GM18868 (cell line): Measurements from ENCODE around the gene VAV3.
"Not testable (repeated sequence)": the region's sequence is repeated elsewhere in the genome, so short reads cannot be mapped to it uniquely, and the experiment has no call there.

Source experiments
- ATAC-seq: cut with Tn5 transposase; IDR thresholded peaks from one replicate; pipeline ENCODE4 v1.9.1; 2021; ENCODE audit warnings: mild to moderate bottlenecking, moderate library complexity; ENCODE audit not compliant: unreplicated experiment

The VAV3 gene

GRCh38 chr1:107965110-107965991 lies at the start of gene VAV3:
Gene VAV3 (minus strand): TSS chr1:107965180. CDS start chr1:107964869, 311 bp downstream.
- ATAC-seq = peak; percentile 27

- no peak for ATAC-seq
These were observed 47.6 kb upstream of the VAV3 start for GRCh38 chr1:108012553-108012952.

GRCh38 chr1:108011295-108011694 lies 46.3 kb upstream of the VAV3 start:
- ATAC-seq = peak; percentile 64

GRCh38 chr1:108010581-108010980 lies 45.6 kb upstream of the VAV3 start:
- ATAC-seq = no peak

GRCh38 chr1:108009603-108010195 lies 44.7 kb upstream of the VAV3 start:
- no peak for ATAC-seq

- no peak for ATAC-seq
These were observed 42.6 kb upstream of the VAV3 start for GRCh38 chr1:108007531-108007930.

- no peak for ATAC-seq
These were observed 42.1 kb upstream of the VAV3 start for GRCh38 chr1:108007070-108007469.

GRCh38 chr1:108004919-108005318 lies 39.9 kb upstream of the VAV3 start:
- ATAC-seq = not testable (repeated sequence)

GRCh38 chr1:108000620-108001111 lies 35.7 kb upstream of the VAV3 start:
- no peak for ATAC-seq

GRCh38 chr1:108000184-108000583 lies 35.2 kb upstream of the VAV3 start:
- no peak for ATAC-seq

GRCh38 chr1:107997866-107998265 lies 32.9 kb upstream of the VAV3 start:
- ATAC-seq = no peak

- no peak for ATAC-seq
These were observed 28.9 kb upstream of the VAV3 start for GRCh38 chr1:107993920-107994319.

GRCh38 chr1:107992347-107992746 lies 27.4 kb upstream of the VAV3 start:
- ATAC-seq = no peak

- no peak for ATAC-seq
These were observed 26.5 kb upstream of the VAV3 start for GRCh38 chr1:107991371-107992066.

GRCh38 chr1:107990606-107991005 lies 25.6 kb upstream of the VAV3 start:
- no peak for ATAC-seq

GRCh38 chr1:107981277-107981676 lies 16.3 kb upstream of the VAV3 start:
- no peak for ATAC-seq

GRCh38 chr1:107979926-107980325 lies 14.9 kb upstream of the VAV3 start:
- no peak for ATAC-seq

- no peak for ATAC-seq
These were observed 14.1 kb upstream of the VAV3 start for GRCh38 chr1:107979088-107979487.

GRCh38 chr1:107976836-107977235 lies 11.9 kb upstream of the VAV3 start:
- no peak for ATAC-seq

GRCh38 chr1:107976431-107976830 lies 11.5 kb upstream of the VAV3 start:
- ATAC-seq = no peak

GRCh38 chr1:107975851-107976250 lies 10.9 kb upstream of the VAV3 start:
- no peak for ATAC-seq

- no peak for ATAC-seq
These were observed 9.1 kb upstream of the VAV3 start for GRCh38 chr1:107974090-107974489.
